Fibroblast of peridontal ligament (primary cell): ENCODE measurements around the gene CFAP97.
"Not testable (repeated sequence)": the region's sequence is repeated elsewhere in the genome, so short reads cannot be mapped to it uniquely, and the experiment has no call there.

Experiments used
- DNase-seq: peaks from one replicate; pipeline ENCODE4 v3.0.0-alpha.2; 2010; ENCODE audit errors: extremely low read depth

CFAP97 gene

GRCh38 chr4:185201977-185202962, 1.5 kb downstream of the CFAP97 start:
- DNase-seq = peak; percentile 69

- not testable (repeated sequence) for DNase-seq
Measured at GRCh38 chr4:185198189-185198588, 5.6 kb downstream of the CFAP97 start.

- no peak for DNase-seq
Measured at GRCh38 chr4:185196437-185196836, 7.4 kb downstream of the CFAP97 start.

- DNase-seq = no peak
Measured at GRCh38 chr4:185194924-185195888, 8.6 kb downstream of the CFAP97 start.

- DNase-seq = no peak
Measured at GRCh38 chr4:185192059-185192458, 11.7 kb downstream of the CFAP97 start.

GRCh38 chr4:185190306-185190856, 13.4 kb downstream of the CFAP97 start:
- DNase-seq = no peak

- DNase-seq = no peak
Measured at GRCh38 chr4:185189606-185190305, 14.0 kb downstream of the CFAP97 start.

- DNase-seq = no peak
Measured at GRCh38 chr4:185186769-185187168, 17.0 kb downstream of the CFAP97 start.

- peak; percentile 97 for DNase-seq
Measured at GRCh38 chr4:185183622-185184281, 20.0 kb downstream of the CFAP97 start.

GRCh38 chr4:185182239-185182638, 21.6 kb downstream of the CFAP97 start:
- DNase-seq = no peak

GRCh38 chr4:185179488-185179887, 24.3 kb downstream of the CFAP97 start:
- no peak for DNase-seq

- DNase-seq = no peak
Measured at GRCh38 chr4:185171373-185172071, 32.3 kb downstream of the CFAP97 start.

- no peak for DNase-seq
Measured at GRCh38 chr4:185167234-185167633, 36.6 kb downstream of the CFAP97 start.

- peak; percentile 87 for DNase-seq
Measured at GRCh38 chr4:185165605-185166063, 38.2 kb downstream of the CFAP97 start.

- no peak for DNase-seq
Measured at GRCh38 chr4:185151296-185151695, 52.5 kb downstream of the CFAP97 start.

- no peak for DNase-seq
Measured at GRCh38 chr4:185149392-185149791, 54.4 kb downstream of the CFAP97 start.

- no peak for DNase-seq
Measured at GRCh38 chr4:185145572-185145971, 58.2 kb downstream of the CFAP97 start.

GRCh38 chr4:185144601-185145240, 59.1 kb downstream of the CFAP97 start:
- DNase-seq = no peak

- no peak for DNase-seq
Measured at GRCh38 chr4:185143601-185143969, 60.2 kb downstream of the CFAP97 start.
